ENCODE measurements around the gene LEUTX.
A peak's percentile ranks its signal among the peaks of the same experiment; 100 is the strongest.
"Not testable (repeated sequence)": the region's sequence is repeated elsewhere in the genome, so short reads cannot be mapped to it uniquely, and the experiment has no call there.

The LEUTX gene

GRCh38 chr19:39778763-39779162, at the start of gene LEUTX:
Gene LEUTX (plus strand): TSS chr19:39778854. CDS start chr19:39778921, 67 bp downstream.
- DNase-seq = no peak

GRCh38 chr19:39729594-39729993, 49.1 kb upstream of the LEUTX start:
- DNase-seq = no peak

- no peak for DNase-seq
Measured at GRCh38 chr19:39731685-39732084, 47.0 kb upstream of the LEUTX start.

GRCh38 chr19:39733841-39734240, 44.8 kb upstream of the LEUTX start:
- DNase-seq = no peak

GRCh38 chr19:39735688-39736087, 43.0 kb upstream of the LEUTX start:
- DNase-seq = no peak

GRCh38 chr19:39736088-39736487, 42.6 kb upstream of the LEUTX start:
- no peak for DNase-seq

- DNase-seq = no peak
Measured at GRCh38 chr19:39737351-39737750, 41.3 kb upstream of the LEUTX start.

GRCh38 chr19:39737891-39738290, 40.8 kb upstream of the LEUTX start, which contains the start of gene CLC:
Gene CLC (minus strand): TSS chr19:39738029. CDS start chr19:39737952, 77 bp downstream.
- DNase-seq = no peak

- DNase-seq = no peak
Measured at GRCh38 chr19:39738814-39739213, 39.8 kb upstream of the LEUTX start.

- peak; percentile 67 for DNase-seq
Measured at GRCh38 chr19:39740395-39740794, 38.3 kb upstream of the LEUTX start.

GRCh38 chr19:39745643-39746042, 33.0 kb upstream of the LEUTX start:
- no peak for DNase-seq

GRCh38 chr19:39746836-39747529, 31.7 kb upstream of the LEUTX start:
- no peak for DNase-seq

GRCh38 chr19:39749981-39750380, 28.7 kb upstream of the LEUTX start:
- DNase-seq = no peak

GRCh38 chr19:39752390-39752789, 26.3 kb upstream of the LEUTX start:
- DNase-seq = no peak

- DNase-seq = no peak
Measured at GRCh38 chr19:39752795-39753194, 25.9 kb upstream of the LEUTX start.

GRCh38 chr19:39754544-39754943, 24.1 kb upstream of the LEUTX start:
- DNase-seq = no peak

- no peak for DNase-seq
Measured at GRCh38 chr19:39754971-39755370, 23.7 kb upstream of the LEUTX start.

GRCh38 chr19:39759457-39760184, 19.0 kb upstream of the LEUTX start:
- no peak for DNase-seq

GRCh38 chr19:39761851-39762250, 16.8 kb upstream of the LEUTX start:
- DNase-seq = not testable (repeated sequence)

- DNase-seq = peak; percentile 77
Measured at GRCh38 chr19:39765091-39766076, 13.3 kb upstream of the LEUTX start.

- DNase-seq = no peak
Measured at GRCh38 chr19:39768334-39768733, 10.3 kb upstream of the LEUTX start.

GRCh38 chr19:39768786-39769185, 9.9 kb upstream of the LEUTX start:
- no peak for DNase-seq

GRCh38 chr19:39780894-39781293, 2.2 kb downstream of the LEUTX start:
- DNase-seq = no peak
